Esophagus (tissue), 2 donors: ENCODE data around the gene TGFA. TPM values are rescaled to one million over a fixed set of nuclear protein-coding genes. Genes with fewer than 3 reads are reported as not detected.

Experiments
- H3K27ac ChIP-seq, 2 donors: one replicate each; pipeline ENCODE4 v1.5.1; 2013; ENCODE audit warnings: low read depth in 2 of 2, mild to moderate bottlenecking in 2 of 2, inconsistent platforms in 1 of 2, low read length in 1 of 2, moderate library complexity in 1 of 2
- H3K27me3 ChIP-seq, 2 donors: one replicate each; pipeline ENCODE4 v1.6.1; 2013; ENCODE audit warnings: low read length in 2 of 2, control low read depth in 1 of 2, mild to moderate bottlenecking in 1 of 2; ENCODE audit not compliant: insufficient read depth in 2 of 2, control insufficient read depth in 1 of 2
- H3K36me3 ChIP-seq, 2 donors: one replicate each; pipeline ENCODE4 v1.6.1; 2013; ENCODE audit warnings: low read length in 1 of 2; ENCODE audit not compliant: control insufficient read depth in 2 of 2, insufficient read depth in 2 of 2
- H3K4me1 ChIP-seq, 2 donors: one replicate each; pipeline ENCODE4 v1.6.1; 2013; ENCODE audit warnings: low read length in 1 of 2; ENCODE audit not compliant: control insufficient read depth in 2 of 2, insufficient read depth in 2 of 2
- H3K4me3 ChIP-seq, 2 donors: one replicate each; pipeline ENCODE4 v1.5.1; 2013; ENCODE audit warnings: low read length in 2 of 2, mild to moderate bottlenecking in 2 of 2, low read depth in 1 of 2, moderate library complexity in 1 of 2
- H3K9me3 ChIP-seq, 2 donors: one replicate each; pipeline ENCODE4 v1.6.1; 2013; ENCODE audit warnings: mild to moderate bottlenecking in 2 of 2, low read depth in 1 of 2, low read length in 1 of 2, moderate library complexity in 1 of 2; ENCODE audit not compliant: control insufficient read depth in 2 of 2, insufficient read depth in 1 of 2
- WGBS, 2 donors: extraction: QIAGEN DNeasy Blood & Tissue Kit; methylation state at CpG; one replicate each; pipeline ENCODE4 v1.1.7; 2013; 5-methylcytosine and 5-hydroxymethylcytosine counted together
- polyA plus RNA-seq, 2 donors: library from polyadenylated mRNA; stranded (reverse); fragments of 200-250 nt; gene quantifications; one replicate each; pipeline ENCODE4 v1.2.3, GENCODE V29; 2013
- donor health status: healthy with polysubstance abuse.
- donor health status: Bipolar disorder and iron deficiency.

The TGFA gene
- polyA plus RNA-seq, 2 donors, result 16.3 to 24.7 TPM

GRCh38 chr2:70556608-70557007 is 3.0 kb upstream of the TGFA start:
- peaks cover 0 to 2% of the 10 kb centered on the region in 2 donors for H3K9me3 ChIP-seq
- no peaks in the 10 kb centered on the region for H3K27me3 ChIP-seq
- 55 to 66% methylated on average over 2 of the region's 2 CpGs for WGBS, 2 donors
- H3K4me1 ChIP-seq, result peaks cover 2 to 7% of the 10 kb centered on the region in 2 donors
- no peak overlapping the region for H3K27ac ChIP-seq
- no peak overlapping the region for H3K4me3 ChIP-seq
- H3K36me3 ChIP-seq, result no peaks in the 10 kb centered on the region

- Histone ChIP-seq H3K27me3 (no peaks in the 10 kb centered on the region), H3K27ac (peak overlapping the region; percentile 92 to 94), H3K9me3 (peaks cover 0 to 2% of the 10 kb centered on the region in 2 donors), H3K36me3 (no peaks in the 10 kb centered on the region), H3K4me3 (peak overlapping the region; percentile 57 to 74), H3K4me1 (peaks cover 2 to 7% of the 10 kb centered on the region in 2 donors)
- WGBS, 2 donors, result 26 to 30% methylated on average over 18 of the region's 18 CpGs
Observed at GRCh38 chr2:70554338-70554892, 789 bp upstream of the TGFA start.

- Histone ChIP-seq H3K36me3 (no peaks in the 10 kb centered on the region), H3K9me3 (peaks cover 0 to 2% of the 10 kb centered on the region in 2 donors), H3K4me1 (peaks cover 2 to 6% of the 10 kb centered on the region in 2 donors), H3K4me3 (peak overlapping the region; percentile 57 to 74), H3K27me3 (no peaks in the 10 kb centered on the region), H3K27ac (peak overlapping the region; percentile 92 to 94)
- WGBS, 2 donors, result 1% methylated on average over 18 of the region's 18 CpGs
Observed at GRCh38 chr2:70553334-70553583, 367 bp downstream of the TGFA start.

- H3K36me3 ChIP-seq, result no peaks in the 10 kb centered on the region
- H3K27me3 ChIP-seq, result no peaks in the 10 kb centered on the region
- peak overlapping the region; percentile 57 to 74 for H3K4me3 ChIP-seq
- H3K4me1 ChIP-seq, result peaks cover 2 to 5% of the 10 kb centered on the region in 2 donors
- H3K9me3 ChIP-seq, result peaks cover 0 to 2% of the 10 kb centered on the region in 2 donors
- WGBS, 2 donors, result 1 to 2% methylated on average over 45 of the region's 45 CpGs
- peak overlapping the region; percentile 92 to 94 for H3K27ac ChIP-seq
Observed at GRCh38 chr2:70552501-70553333, 909 bp downstream of the TGFA start.

GRCh38 chr2:70551167-70551566 is 2.5 kb downstream of the TGFA start:
- Histone ChIP-seq H3K9me3 (peaks cover 0 to 2% of the 10 kb centered on the region in 2 donors), H3K4me1 (peaks cover 2 to 5% of the 10 kb centered on the region in 2 donors), H3K4me3 (peak overlapping the region in 1 of 2 donors; percentile 57), H3K27me3 (no peaks in the 10 kb centered on the region), H3K36me3 (no peaks in the 10 kb centered on the region), H3K27ac (no peak overlapping the region)
- 52 to 63% methylated on average over 7 of the region's 7 CpGs for WGBS, 2 donors

- Histone ChIP-seq H3K27ac (no peak overlapping the region), H3K4me3 (no peak overlapping the region), H3K36me3 (no peaks in the 10 kb centered on the region), H3K4me1 (peaks cover 2 to 5% of the 10 kb centered on the region in 2 donors), H3K27me3 (no peaks in the 10 kb centered on the region), H3K9me3 (peaks cover 0 to 2% of the 10 kb centered on the region in 2 donors)
- WGBS, 2 donors, result 88 to 94% methylated on average over 7 of the region's 7 CpGs
Observed at GRCh38 chr2:70549962-70550361, 3.7 kb downstream of the TGFA start.

- peaks cover 0 to 2% of the 10 kb centered on the region in 2 donors for H3K9me3 ChIP-seq
- H3K4me3 ChIP-seq, result no peak overlapping the region
- H3K36me3 ChIP-seq, result no peaks in the 10 kb centered on the region
- H3K4me1 ChIP-seq, result peaks cover 0 to 2% of the 10 kb centered on the region in 2 donors
- no peaks in the 10 kb centered on the region for H3K27me3 ChIP-seq
- H3K27ac ChIP-seq, result no peak overlapping the region
- 94 to 95% methylated on average over 12 of the region's 12 CpGs for WGBS, 2 donors
Observed at GRCh38 chr2:70549064-70549710, 4.4 kb downstream of the TGFA start.

GRCh38 chr2:70548233-70548632 is 5.4 kb downstream of the TGFA start:
- no peak overlapping the region for H3K27ac ChIP-seq
- WGBS, 2 donors, result 85 to 88% methylated on average over 6 of the region's 6 CpGs
- H3K9me3 ChIP-seq, result peaks cover 0 to 2% of the 10 kb centered on the region in 2 donors
- H3K36me3 ChIP-seq, result no peaks in the 10 kb centered on the region
- H3K27me3 ChIP-seq, result no peaks in the 10 kb centered on the region
- peaks cover 0 to 2% of the 10 kb centered on the region in 2 donors for H3K4me1 ChIP-seq
- H3K4me3 ChIP-seq, result no peak overlapping the region

GRCh38 chr2:70546885-70547284 is 6.7 kb downstream of the TGFA start:
- Histone ChIP-seq H3K9me3 (no peaks in the 10 kb centered on the region), H3K4me1 (no peaks in the 10 kb centered on the region), H3K27ac (no peak overlapping the region), H3K27me3 (no peaks in the 10 kb centered on the region), H3K36me3 (no peaks in the 10 kb centered on the region), H3K4me3 (no peak overlapping the region)
- WGBS, 2 donors, result 54 to 70% methylated on average over 3 of the region's 3 CpGs
